Activated effector memory CD4-positive, alpha-beta T cell treated with Interleukin-2 at 50 U/mL for 16 hours (primary cell): ENCODE results near the gene GLG1.
"Not testable (repeated sequence)": the region's sequence is repeated elsewhere in the genome, so short reads cannot be mapped to it uniquely, and the experiment has no call there.

Experiments
- DNase-seq: peaks from one replicate; pipeline ENCODE4 v3.0.0-alpha.2; 2020

Gene GLG1

DNA sequence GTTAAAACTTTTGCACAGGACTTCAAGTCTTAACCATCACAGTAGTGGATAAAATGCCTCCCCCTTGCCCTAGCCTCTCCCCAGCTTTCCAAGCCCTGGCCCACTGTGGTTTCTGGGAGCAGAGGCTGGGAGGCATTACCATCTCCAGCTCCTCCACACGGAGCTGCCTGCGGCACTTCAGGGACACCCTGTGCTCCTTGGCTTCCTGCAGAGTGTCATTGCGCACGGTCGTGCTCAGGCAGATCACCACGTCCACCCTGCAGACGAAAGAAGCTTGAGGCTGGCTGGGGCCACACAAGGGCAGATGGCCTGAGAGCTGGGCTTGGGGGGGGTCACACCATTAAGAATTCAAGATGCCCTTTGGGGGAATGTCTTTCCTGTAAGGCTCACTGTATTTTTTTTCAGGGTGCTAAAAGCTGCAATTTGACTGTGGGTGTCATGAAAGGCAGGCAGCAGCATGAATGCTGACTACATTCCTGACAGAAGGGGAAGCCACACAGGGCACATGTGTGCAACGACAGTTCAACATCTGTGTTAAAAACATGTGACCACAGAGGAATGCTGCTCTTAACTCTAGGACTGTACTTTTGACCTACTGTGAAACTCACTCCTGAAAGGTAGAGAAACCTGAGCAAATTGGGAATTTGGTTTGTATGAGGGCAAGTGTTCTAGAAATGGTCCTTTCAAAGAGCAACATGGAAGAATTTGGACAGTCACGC lies 137.9 kb downstream of the GLG1 start:
- DNase-seq: no peak

DNA sequence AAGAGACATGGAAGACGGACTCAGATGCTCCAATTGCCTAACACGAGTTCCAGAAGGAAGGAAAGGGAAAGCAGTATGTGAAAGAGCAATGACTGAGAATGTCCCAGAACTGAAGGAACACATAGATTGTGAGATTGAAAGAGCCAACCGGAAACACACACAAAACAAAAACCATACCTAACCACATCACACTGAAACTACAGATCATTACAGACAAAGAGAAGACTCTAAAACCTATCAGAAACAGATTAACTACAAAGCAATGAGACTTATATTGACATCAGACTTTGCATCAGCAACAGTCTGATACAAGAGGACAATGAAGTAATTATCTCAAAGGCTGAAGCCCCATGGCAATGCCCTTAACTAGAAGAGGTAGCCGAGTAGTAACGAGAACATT lies 140.0 kb downstream of the GLG1 start:
- no peak for DNase-seq

DNA sequence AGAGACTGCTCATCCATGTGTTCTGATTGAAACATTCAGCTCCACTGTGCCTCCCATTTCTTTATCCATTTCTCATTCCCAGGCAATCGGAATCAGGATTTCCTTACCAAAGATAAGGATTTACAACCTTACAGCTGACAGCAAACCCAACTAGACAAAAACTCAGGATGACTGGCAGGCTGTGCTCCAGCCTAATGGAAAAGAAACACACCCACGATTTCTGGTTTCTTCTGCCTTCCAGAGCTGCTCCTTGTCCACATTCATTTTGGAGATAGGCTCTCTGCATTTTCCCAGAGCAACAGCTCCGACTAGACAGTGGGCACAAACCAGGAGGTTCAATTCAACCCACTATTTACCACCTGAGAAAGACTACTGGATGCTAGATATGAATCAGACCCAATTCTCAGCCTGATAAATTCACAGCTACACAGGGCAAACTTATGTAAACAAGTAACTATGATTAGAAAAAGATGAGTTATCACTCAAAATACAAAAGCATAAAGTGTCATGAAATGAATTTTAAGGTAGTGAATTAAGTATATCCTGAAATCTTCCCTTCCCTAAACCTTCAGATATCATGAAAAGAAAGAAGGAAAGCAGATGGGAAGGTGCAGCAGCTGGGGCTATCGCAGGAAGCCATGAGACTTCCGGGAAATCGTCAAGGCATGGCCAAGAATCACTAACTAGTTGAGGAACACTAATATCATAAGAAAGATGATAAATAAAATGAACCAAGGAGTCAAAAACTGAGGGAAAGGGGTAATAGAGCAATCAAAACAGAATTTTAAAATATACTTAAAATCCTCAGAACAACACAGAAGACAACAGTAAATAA lies 140.8 kb downstream of the GLG1 start:
- DNase-seq: no peak

DNA sequence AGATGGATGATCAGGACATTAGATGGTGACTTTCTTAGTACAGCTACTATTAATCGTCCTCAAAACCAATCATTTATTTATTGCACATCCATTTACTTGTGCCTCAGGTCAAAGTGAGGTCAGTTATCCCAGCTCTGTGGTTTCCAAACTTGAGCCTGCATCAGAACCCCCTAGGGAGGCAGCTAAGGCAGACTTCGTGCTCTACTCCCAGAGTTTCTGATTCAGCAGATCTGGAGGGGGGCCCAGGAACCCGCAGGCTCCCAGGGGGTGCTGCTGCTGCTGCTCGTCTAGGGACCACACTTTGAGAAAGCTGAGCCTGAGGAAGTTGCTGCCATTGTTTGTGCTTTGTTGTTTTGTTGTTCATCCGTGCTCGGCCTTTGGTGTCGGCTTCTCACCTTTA lies 141.6 kb downstream of the GLG1 start:
- DNase-seq: no peak

DNA sequence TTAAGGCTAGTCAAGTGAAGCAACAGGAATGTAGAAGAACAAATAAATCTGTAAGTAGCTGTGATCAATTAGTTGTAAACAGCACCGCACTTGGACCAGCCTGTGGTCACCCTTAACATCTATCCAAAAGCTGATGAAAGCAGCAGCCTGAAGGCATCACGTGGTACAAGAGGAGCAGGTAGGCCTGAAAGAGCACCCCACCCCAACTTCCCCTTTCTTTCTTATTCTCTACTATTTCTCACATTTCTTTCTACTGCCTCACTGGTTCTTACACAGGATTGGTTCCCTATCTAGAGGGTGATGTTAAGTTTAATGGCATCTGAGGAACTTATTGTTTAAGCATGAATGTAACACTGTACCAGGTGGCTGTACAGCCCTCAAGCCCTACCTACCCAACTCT lies 143.0 kb downstream of the GLG1 start:
- no peak for DNase-seq

DNA sequence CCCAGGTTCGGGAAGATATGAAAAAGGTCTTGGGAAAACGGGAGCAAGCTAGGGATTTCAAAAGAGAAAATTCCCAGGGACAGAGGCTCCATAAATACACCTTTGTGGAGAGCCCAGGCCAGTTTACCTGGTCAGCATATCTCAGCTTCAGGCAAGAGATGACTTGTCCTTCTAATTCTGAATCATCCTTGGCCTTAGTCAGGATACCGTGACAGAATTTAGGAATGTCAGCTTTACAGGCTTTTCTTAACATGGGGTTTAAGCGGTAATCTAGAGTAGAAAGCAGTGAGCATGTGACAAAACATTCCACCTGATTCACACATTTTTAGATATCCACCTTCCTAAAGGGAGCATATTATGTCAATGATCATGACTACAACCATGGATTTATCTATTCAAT lies 144.6 kb downstream of the GLG1 start:
- no peak for DNase-seq

DNA sequence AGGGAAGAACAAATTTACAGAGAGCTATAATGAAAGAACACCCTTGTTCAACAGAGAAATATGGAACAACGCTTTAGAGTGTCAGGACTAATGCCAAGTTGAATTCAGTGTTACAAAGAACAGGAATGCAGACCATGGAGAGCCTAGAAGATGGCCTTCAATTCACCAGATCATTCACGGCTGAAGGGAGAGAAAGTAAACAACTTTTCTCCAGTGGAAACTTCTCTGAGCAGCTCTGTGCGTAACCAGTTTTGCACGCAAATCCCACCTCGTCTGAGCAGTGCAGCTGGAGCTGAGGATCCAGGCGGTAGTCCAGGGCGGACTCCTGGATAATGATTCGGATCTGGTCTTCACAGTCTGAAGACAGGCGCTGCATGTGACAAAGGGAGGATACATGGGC lies 145.1 kb downstream of the GLG1 start:
- no peak for DNase-seq

DNA sequence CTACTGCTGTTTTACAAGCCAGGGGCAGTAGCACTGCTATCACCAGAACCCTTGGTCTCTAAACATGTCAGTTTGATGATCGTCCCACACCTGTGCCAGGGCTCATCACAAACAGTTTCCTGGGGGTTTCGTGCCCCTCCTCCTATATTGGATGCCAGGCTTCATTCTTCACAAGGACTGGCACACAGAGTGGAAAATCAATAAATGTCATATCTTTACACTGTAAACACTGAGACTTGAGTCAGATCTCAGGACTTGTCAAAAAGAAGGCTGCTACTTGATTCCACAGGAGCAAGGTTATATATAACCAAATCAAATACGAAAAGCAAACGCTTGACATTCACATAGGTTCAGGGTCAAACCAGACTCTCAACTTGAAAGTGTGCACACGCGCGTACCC lies 146.4 kb downstream of the GLG1 start:
- DNase-seq: no peak

DNA sequence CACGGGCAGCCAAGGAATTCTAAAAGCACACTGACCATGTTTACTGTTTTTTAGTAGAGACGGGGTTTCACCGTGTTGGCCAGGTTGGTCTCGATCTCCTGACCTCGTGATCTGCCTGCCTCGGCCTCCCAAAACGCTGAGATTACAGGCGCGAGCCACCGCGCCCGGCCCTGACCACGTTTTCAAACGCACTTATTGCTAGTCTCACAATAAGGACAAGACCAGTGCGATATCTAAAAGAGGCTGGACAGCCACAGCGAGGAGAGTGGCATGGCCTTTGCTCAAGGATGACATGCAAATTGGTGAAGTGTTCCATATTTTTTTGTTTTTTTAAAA lies 150.7 kb downstream of the GLG1 start:
- DNase-seq: no peak

DNA sequence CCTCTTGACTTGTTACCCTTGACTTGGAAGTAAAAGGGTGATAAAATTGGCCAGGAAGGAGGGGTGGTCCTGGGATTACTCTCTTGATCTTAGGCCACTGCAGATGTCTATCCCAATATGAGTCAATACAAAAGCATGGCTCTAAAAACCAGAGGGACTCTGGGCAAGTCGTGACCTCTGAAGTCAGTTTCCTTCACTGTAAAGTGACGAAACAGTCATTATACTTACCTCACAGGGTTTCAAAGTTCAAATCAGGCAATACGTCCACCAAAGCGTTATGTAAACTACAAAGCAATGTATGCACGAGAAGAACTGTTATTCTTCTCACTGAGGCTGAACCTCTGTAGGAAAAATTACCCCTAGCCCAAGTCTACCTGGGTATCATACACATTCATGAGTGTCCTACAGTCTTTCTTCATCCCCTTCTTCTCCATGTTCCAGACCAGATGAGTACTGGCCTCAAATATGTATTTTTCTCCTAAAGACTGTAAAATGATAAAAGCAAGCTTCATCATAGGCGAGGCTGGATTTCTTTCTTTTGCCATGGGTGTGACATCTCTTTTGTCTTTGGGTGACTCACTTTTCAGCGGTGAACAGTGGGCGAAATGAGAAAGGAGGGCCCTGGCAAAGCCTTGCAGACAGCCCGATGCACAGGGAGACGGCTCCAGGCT lies 151.2 kb downstream of the GLG1 start:
- DNase-seq: no peak

DNA sequence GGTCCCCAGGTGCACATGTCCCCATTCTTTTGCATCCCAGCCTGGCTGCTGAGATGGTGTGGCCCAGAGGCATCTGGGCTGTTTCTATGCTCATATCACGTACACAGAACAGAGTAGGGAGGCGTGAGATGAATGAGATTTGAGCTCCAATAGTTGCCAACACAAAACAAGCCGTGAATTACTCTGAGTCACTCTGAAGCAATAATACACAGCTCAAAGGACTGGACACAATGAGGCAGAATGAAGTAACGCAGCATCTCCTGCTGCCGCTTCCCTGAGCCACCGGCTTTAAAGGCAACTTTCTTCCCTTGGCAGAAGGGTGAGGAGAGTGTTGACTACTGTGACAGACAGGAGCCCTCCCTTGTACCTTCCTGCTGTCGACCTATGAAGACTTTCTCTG lies 151.7 kb downstream of the GLG1 start:
- no peak for DNase-seq

DNA sequence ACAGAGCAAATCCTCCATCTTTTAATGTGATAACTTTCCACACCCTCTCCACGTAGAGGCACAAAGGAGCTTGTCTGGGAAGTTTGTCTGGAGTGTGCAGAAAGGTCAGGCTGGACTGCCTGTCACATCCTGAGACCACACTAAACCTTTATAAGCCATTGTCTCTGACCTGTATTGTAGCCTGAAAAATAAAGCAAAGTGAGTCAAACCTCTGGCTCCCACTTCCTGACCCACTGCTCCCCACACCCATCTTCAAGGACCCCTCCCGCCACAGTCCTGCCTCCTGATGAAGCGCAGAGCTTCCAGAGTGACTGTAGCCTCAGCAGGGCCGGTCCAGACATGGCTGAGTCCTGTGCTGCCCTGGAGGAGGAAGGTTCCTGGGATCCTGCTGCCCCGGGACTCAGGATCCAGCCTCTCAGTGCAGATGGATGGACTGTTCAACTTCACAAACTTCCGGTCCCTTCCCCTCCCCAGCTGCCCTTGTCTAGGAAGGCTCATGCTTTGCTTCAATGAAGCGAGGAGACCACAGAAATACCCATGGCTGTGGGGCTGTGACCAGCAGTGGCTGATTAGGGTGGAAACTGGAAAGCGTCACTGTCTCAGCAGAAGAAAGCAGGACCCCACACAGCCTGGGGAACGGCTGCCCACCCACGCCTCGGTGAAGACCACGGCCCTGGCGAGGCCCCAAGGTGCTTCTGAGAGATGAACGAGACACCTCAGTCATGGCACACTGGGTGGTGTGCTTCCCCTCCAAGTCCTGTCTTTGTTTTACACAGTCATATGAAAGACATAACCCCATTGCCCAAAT lies 154.8 kb downstream of the GLG1 start:
- DNase-seq: no peak

DNA sequence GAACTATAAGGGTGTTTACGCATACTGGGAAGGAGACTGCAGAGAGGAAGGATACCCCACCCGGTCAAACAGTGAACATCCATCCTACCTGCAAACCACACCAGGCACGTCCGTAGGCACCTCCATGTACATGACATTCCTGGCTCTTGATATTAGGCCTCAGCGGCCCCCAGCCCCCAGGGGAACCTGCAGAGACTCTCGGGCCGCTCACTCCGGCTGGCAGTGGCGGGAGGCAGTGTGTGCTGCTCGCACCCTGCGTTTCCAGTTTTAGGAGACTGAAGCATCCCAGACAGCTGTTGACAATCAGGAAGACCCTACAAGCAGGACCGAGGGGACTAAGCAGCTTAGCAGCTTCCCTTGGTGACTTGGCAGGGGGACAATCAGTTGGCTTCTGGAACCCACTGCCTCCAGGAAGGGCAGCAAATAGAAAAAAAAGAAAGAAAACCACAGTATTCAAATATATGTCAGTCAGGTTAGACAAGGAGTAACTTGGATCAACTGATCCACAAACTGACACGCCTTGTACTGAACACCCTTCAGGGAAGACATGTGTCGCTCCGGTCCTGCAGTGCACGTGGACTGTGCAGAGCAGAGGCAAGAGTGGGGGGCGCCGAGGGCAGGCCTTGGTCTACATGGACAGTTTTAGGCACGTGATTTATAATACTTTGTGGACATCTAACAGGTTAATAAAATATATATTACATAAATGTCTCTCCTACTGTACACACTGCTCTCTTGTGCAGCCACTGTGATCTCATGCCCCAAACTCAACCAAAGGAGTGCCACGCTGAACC lies 155.8 kb downstream of the GLG1 start:
- no peak for DNase-seq

DNA sequence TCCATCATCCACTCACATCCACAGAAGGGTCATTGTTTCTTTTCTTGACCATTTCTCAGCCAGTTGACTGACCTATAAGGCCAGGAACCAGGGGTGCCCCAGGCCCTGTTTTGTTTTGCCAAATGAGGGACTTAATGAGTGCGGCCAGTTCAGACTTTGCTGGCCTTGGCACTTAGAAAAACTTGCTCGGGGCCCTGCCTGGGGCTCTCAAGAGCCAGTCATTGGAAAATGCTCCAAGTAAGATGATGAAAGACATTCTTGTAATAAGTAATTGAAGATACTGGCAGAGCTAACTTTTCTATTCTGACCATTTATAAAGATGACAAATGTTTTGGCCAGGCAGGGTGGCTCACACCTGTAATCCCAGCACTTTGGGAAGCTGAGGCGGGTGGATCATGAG lies 156.7 kb downstream of the GLG1 start:
- DNase-seq: no peak

DNA sequence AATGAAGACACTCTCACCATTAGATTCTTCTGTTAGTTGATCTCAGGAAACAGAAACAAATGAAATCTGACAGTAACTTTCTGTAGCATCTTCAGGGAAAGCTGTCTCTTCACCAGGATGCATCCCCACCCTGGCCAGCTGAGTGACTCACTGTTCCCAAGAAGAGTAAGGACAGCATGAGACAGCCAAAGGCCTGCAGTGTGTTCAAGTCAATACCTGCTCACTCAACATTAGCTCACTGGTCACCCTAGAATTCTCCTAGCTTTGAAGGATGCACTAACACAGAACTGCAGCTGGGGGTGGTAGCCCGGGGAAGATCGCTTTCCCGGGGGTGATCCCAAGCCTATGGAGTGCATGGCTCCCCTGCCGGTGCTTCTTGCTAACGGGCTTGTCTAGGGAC lies 157.4 kb downstream of the GLG1 start:
- no peak for DNase-seq

DNA sequence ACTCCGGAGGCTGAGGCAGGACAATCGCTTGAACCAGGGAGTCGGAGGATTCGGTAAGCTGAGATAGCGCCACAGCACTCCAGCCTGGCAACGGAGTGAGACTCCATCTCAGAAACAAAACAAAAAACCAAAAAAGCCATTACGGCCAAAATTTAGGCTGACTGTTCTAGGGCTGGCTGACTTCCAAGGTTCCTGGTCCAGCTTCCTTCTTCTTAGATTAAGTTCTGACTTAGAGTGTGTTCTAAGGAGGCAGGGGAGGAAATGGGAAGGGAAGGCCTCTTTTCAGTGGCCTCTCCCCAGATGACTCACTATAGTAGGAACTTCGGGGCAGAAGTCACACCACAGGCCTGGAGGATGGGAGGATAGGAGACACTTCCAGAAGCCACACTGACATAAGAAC lies 157.9 kb downstream of the GLG1 start:
- DNase-seq: no peak

DNA sequence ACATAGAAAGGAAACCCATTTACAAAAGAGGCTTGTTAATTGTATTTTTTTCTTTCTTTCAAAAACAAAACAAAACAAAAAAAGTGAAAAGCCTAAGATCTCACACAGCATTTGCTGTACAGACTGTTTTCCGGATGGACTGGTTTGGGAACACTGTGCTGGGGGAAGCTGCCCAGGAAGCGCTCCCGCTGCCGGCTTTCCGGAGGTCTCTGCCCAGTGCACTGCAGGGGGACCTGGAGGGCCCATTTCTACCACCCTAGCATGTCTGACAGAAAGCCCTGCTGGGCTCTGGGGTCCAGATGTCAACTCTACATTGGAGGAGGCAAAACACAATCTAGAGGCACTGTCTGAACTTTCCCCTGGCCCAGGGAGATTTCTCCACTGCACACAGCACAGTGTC lies 159.3 kb downstream of the GLG1 start:
- DNase-seq: no peak

DNA sequence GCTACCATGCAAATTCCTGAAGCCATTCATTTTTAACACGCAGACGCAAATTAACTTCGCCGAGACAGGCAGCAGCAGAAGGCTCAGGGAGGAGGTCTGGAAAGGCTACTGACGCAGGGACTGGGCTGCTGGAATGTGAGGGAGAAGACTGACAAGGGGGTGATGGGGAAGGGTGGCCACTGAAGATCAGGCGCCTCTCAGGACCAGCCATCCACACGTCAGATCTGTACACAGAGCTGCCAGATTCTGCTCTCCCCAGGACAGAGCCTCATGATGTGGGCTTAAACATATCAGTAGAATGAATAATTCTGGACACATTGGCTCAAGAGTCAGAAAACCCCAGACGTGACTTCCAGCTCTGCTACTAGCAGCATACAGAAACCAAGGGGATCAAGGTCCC lies 160.0 kb downstream of the GLG1 start:
- no peak for DNase-seq

DNA sequence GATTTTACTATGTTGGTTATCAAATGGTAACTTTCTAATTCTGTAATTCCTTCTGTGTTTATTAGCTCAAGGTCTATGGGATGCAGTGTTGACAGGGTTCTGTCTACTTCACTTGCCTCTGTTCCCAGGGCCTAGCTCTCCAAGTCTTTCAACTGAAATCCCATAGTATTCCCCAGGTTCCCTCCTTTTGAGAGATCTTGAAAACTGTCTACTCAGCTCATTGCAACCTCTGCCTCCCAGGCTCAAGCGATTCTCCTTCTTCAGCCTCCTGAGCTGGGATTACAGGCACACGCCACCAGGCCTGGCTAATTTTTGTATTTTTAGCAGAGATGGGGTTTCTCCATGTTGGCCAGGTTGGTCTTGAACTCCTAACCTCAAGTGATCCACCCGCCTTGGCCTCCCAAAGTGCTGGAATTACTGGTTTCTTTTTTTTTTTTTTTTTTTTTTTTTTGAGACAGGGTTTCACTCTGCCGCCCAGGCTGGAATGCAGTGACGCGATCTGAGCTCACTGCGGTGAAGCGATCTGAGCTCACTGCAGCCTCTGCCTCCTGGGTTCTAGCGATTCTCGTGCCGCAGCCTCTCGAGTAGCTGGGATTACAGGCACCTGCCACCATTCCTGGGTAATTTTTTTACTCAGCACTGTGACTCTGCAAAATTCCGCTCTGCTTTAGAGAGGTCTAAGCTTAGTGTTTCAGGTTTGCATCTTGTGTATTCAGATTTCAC lies 163.1 kb downstream of the GLG1 start:
- DNase-seq: not testable (repeated sequence)

DNA sequence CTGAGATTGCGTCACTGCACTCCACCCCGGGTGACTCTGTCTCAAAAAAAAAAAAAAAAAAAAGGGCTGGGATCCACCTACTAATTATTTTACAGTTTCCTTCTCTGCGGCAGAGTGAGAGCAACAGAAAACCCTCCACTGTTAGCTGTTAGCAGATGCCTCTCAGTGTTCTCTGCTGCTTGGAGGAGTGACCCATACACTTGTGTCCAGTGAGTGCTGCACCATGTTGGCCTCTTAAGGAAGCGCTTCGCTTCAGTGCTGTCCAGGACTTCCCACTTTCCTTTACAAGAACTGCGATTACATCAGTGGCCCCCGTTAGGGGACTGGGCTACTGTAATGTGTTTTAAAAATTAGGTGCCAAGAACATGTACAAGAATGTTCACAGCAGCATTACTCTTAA lies 167.2 kb downstream of the GLG1 start:
- DNase-seq: no peak

DNA sequence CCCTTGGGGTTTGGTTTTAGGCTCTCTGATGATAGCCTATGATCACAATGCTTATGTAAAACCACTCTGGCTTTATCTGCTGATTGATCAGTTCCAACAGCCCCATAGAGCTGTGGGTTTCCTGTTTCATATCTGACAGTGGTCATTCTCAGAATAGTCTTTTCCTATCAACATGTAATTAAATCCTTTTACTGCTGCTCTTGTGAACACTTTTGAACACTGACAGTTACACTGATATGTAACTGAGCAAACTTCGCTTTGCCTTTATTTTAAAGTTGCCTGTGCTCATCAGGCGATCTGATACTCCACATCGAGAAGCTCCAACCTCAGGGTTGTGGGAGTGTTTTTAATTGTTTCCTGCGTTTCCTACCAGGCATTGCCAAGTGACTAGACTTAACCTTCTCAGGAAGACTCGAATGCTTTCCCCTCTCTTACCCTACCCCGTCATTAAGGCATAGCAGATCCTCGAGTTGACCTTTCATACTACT lies 168.4 kb downstream of the GLG1 start:
- no peak for DNase-seq

DNA sequence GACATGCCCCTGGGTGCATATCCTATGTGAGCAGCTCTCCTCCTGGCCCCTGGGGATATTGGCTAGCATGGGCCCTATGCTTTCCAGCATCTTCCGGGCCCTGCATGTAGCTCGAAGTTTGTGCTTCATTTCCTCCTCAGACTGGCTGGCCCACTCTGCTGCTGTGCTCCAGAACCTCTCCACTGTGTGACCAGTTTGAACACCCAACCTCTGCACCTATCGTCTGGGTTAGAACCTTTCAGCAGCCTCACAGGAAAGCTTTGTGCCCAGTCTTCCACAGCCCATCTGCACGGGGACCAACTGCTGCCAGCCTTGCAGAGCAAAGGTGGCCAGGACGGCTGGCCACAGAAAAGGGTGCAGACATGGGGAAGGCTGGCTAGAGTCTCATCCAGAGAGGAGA lies 175.4 kb downstream of the GLG1 start:
- no peak for DNase-seq
